Embryonic facial prominence (tissue), 1 donor: Measurements from ENCODE around the gene JMJD4.
"Not testable (repeated sequence)": the region's sequence is repeated elsewhere in the genome, so short reads cannot be mapped to it uniquely, and the experiment has no call there.

Experiments
- DNase-seq: peaks from one replicate; pipeline ENCODE4 v3.0.0-alpha.2; 2016; ENCODE audit errors: extremely low spot score

JMJD4 gene

DNA sequence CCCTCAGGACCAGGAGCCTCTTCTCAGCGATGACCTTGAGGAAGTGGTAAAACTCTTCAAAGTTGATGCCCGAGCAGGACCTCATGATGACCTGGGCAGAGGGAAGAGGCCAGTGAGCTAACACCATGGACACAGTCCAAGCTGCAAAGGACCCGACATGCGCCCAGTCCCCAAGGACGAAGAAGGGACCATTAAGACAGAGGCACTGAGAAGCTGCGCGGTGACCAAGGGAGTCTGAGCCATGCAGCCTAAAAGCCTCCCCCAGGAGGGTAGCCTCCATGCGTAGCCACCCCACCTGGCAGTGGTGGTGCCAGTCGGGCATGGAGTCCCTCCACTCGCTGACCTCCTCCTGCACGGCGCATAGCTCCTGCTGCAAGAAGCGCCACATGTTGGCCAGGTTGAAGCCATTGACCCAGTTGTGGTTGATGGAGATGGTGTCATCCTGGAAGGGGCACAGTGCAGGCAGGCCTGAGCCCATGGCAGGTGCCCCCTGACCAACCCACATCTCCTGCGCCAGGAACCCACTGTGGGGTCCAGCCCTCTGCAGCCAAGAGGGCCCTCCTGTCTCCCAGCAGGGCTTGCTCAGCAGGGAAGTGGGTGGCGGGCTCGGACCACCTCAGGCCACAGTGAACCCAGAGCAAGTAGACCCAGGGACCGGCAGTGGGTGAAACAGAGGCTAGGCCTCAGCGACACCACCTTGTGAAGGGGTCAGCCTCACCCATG, 2.4 kb downstream of the JMJD4 start:
- no peak for DNase-seq

DNA sequence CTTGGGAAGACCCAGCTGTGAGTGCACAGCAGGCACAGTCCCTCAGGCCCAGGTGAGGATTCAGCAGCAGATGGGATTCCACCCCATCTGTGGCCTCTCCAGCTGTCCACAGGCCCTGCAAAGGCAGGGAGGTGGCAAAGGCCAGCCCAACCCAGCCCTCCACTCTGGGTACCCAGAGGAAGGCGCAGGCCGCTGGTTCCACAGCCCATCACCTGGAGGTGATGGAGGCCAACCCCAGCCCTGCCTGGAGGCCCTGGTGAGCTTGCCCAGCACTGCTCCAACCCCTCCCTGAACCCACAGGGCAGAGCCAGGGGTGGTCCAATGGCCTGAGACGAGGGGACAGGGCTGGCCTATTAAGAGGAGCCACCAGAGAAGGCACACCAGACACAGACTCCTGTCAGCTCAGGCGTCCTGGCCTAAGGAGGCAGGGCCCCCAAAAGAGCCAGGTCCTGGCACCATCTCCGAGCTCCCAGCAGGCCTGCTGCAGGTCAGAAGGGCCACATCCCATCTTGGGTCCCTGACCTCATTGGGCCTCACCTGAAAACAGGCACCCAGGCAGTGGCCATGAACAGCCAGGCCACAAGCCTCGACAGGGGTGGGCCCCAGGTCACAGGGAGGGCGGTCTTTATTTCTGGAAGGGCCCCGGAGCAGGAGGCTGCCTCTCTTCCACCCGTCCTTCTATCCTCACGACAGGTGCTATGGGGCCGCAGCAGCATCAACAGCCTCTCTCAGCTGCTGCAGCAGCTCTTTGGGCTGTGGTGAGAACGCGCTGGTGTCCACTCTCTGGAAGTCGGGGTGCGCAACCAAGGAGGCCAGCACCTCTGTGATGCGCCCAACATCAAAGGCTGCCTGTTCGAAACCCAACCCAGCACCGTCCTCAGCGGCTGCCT, 3.2 kb downstream of the JMJD4 start:
- DNase-seq = no peak

DNA sequence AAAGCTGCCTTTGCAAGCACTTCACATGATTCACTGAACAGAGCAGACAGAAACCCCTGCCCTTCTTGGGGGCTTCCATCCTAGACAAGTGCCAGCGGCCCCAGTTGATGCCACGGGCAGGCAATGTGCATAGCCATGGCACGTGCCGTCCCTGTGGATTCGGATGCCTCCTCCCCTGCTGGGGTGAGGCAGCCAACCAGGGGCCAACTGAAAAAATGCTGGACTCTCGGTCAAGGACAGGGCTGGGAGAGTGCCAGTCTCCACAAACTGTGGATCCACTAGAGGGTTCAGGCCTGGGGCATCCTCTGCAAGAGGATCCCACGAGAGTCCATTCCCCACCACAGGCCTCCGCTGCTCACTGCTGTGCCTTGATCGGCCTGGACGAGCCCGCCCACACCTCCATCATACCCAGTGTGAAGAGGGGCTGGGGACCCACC, 3.8 kb downstream of the JMJD4 start:
- no peak for DNase-seq

DNA sequence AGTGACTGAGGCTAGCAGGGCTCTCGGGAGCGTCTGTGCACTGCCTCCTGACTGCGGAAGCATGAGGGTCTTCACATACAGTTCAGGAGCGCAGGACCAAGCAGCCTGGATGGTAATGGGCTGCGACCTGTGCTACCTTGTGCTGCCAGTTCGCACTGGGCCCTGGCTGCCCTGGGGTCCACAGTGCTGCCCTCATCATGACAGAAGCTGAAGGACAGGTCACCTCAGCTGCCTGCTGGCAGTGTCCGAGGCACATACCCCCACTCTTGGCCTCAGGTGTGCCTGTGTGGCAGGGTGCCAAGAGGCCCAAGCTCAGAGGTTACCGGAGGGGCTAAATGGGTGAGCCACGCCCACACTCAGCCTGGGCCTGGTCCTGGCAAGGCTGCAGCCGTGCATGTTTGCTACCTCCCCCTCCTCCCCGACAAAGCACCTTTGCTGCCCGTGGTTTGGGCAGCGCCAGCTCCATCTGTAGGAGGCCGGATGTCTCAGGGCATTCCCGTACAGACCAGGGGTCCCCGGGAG, 4.4 kb downstream of the JMJD4 start:
- no peak for DNase-seq

DNA sequence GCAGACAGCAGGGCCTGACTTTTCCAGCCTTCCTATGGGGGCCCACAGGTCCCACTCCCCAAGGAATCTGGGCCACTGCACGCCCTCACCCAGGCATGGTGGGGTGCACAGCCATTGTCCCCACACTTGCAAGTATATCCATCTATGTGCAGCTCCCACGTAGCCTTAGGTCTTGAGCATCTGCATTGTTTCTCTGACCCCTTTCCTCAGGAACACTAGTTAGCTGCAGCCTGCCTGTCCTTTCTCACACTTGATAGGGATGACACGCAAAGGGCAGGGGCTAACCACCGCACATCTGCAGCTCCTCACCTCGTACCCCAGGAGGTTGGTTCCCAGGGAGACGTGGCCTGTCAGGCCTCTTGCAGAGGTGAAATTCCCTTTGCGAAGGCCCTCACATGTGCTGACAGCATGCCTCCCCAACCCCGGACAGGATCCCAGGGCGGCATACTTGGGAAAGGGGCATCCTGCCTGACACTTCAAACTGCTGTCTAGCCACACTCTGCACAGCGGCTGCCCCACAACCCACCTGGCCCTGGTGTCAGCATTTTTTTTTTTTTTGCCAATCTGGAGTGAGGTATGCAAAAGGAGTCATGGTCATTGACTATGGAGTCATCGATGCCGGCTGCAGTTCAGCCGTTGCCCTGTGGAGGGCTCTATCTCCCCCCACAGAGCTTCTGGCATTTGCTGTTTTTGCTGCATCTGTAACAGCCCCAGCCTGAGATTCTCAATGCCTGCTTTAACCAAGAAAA, 5.0 kb downstream of the JMJD4 start:
- no peak for DNase-seq

DNA sequence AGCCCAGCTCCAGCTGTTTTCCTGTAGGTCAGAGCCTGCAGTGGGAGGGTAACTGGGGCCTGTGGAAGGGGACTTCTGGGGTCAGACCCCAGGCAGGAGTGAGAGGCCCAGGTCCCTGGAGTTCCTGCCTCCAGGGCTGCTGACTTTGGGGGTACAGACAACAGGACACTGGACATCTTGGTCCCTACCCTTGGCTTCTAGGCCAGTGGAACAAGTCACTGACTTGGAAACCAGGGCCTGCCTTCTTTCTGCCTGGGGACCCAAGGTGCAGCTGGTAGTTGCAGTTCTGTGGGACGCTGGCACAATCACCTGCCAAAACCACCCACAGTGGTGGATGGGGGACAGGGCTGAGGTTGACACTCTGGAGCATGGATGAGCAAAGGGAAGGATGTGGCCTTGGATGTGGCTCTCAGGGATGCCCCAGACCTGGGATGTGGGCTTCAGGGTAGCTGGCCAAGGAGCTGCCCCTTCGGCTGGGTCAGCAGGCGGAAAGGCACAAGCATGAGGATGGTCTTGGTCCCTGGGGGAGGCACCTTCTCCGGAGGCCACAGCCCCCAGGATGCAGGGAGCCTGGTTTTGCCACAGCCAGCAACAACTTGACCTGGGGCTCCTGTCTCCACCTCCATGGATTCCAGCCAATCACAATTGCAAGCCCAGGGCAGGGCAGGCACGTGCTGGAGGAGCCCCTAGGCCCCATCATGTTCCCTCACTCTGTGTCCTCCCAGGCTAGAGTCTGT, 5.8 kb downstream of the JMJD4 start:
- DNase-seq = no peak

DNA sequence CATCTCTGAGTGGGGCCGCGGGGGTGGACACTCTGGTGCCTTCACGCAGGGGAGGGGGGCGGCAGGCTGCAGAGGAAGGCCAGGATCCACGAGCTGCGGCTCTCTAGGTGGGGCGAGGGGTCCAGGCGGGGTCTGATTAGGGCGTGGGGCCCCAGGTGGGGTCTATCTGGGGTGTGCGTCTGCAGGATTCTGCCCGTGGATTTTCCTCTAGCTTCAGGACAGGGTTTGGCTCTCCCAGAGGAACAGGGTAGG, 6.3 kb downstream of the JMJD4 start:
- no peak for DNase-seq

DNA sequence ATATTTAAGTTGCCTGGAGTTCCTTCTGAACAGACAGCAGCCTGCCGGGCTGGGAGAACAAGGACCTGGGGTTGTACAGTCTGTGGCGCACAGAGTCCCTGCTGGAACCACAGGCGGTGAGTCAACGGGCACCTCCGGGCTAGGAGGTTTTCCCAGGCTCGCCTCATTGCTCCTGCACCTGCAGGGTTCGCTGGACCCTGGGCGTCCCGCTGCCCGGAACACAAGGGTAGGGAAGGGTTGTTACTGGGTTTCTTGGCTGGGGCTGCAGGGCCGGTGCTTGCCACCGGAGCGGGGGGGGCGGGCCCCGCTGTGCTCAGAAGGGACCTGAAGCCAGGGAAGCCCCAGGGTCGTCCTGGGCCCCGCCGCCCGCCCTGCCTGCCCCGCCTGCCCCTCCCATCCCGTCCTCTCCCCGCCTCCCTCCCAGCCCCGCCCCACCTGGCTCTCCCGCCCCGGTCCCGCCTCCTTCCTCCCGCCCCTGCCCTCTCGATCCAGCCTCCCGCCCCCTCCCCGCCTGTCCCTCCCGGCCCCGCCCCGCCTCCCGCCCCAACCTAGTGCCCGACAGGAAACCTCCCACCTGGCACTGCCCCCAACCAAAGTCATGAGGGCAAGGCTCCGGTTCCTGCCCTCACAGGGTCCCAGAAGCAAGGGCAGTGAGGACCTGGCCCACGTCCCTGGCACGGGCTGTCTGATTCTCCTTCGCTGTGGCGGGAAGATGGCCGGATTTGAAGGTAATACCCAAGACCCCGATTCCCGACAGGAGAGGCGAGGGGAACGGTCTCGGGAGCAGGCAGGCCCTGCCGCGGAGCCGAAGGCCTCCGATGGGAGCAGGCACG, 6.8 kb downstream of the JMJD4 start:
- peak; percentile 34 for DNase-seq

DNA sequence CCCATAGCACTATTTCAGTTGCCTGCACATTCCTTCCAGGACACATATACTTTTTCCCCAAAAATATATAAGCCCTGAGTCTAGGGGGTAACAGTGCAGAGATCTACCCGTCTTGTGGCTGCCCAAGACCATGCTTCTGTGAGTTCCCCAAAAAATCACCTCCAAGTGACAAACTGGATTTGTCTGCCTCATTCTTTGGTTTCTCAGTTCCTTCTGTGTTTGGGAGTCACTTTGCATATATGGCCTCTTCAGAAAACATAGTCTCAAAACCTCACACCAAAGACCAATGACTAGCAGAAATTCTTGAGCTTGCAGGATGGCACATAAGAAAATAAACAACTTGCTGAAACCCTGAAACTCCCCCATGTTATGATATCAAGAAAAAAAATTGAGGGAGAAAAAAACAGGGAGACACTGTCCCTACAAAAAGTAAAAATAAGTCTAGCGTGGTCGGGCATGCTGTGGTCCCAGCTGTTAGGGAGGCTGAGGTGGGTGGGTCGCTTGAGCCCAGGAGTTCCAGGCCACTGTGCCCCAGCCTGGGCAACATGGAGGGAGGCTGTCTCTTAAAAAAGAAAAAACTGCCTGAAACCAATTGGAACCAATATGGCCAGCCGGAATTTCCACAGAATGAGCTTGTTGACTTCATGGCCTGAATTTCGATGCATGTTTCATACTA, 8.0 kb downstream of the JMJD4 start:
- DNase-seq = no peak

DNA sequence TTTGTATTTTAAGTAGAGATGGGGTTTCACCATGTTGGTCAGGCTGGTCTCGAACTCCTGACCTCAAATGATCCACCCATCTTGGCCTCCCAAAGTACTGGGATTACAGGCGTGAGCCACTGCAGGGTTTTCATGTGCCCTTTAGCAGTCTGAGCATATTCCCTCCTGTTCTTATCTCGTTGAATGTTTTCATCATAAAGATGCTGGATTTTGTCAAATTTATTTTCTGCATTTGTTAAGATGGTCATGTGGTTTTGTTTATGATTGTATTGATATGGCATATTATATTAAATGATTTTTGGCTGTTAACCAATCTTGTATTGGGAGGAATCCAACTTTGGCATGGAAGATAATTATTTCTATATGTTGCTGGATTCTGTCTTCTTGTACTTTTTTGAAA, 8.8 kb downstream of the JMJD4 start:
- DNase-seq = no peak

DNA sequence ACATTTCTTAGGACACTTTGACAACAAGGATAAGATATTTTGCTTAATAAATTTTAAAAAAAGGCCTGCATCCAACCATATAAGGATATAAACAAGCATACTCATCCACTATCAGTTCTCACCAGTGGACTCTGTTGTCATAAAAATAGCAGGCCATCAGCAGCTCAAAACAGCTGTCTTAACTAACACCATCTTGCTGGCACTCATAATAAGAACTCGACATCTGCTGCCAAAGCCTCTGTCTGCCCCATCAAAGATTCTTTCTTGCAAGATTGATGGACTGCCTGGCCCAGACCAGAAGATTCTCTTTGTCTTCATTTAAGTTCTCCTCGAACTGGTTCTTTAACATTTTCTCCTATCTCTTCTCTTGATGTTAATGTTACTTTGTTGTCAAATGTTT, 10.1 kb downstream of the JMJD4 start:
- no peak for DNase-seq

DNA sequence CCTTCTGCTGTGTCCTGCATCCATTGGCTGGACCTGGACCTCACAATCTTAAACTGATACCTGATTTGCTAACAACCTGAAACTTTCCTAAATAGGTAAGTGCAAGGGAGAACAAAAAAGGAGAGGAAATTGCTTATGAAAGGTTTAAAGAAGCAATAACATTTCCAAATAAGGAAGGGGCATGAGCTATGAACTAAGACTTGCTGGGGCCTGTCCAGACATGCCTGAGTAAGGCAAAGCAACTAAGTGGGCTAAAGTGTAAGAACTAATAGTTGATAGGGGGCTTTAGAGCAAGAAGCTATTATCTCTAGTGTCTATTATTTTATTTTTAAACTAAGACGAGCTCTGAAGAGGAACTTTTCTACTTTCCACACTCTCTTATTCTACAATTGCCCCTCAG, 11.6 kb downstream of the JMJD4 start:
- no peak for DNase-seq

DNA sequence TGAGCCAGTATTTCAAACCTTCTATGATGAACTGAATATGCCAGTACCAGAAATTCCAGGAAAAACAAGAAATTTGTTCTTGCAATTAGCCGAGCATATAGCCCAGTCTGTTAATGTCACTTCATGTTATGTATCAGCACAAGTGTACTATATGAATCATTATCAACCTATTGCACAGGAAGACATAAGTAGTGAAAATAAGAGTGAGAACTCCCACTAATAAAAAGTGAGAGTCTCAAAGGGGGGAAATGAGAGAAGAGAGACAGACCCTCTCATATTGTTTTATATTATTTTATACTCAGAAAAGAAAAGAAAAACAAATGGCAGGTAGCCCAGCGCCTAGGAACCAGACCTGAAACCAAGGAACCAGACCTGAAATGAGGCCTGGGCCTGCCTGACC, 16.2 kb downstream of the JMJD4 start:
- DNase-seq = no peak

DNA sequence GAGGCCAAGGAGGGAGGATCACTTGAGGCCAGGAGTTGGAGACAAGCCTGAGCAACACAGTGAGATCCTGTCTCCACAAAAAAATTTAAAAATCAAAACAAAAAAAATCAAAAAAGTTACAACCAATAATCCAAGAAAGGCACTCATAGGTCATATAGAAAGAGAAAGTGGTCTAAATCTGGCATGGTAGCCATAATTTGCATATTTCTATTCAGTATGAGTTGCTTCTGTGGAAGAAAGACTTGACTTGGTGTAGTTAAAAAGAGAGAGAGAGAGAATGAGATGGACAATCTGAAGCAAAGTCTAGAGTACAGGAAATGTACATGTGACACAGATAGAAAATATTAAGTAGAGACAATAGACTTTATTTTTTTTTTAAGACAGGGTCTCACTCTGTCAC, 22.5 kb downstream of the JMJD4 start:
- DNase-seq = no peak

DNA sequence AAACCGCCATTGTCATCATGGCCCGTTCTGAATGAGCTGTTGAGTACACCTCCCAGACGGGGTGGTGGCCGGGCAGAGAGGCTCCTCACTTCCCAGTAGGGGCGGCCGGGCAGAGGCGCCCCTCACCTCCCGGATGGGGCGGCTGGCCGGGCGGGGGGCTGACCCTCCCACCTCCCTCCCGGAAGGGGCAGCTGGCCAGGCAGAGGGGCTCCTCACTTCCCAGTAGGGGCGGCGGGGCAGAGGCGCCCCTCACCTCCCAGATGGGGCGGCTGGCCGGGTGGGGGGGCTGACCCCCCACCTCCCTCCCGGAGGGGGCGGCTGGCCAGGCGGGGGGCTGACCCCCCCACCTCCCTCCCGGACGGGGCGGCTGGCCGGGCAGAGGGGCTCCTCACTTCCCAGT, 24.6 kb downstream of the JMJD4 start:
- not testable (repeated sequence) for DNase-seq

DNA sequence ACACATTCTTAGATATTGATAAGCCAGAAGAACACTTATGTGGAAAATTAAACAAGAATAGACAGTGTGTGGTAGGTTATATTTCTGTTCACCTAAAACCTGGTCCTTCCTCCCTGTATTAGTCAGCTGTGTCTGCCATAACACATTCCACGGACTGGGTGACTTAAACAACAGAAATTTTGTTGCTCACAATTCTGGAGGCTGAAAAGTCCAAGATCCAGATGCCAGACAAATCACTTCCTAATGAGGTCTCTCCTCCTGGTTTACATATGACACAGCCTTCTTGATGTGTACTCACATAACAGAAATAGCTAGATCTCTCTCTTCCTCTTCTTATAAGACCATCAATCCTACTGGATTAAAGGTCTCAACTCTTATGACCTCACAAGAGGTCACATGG, 25.7 kb downstream of the JMJD4 start:
- no peak for DNase-seq

DNA sequence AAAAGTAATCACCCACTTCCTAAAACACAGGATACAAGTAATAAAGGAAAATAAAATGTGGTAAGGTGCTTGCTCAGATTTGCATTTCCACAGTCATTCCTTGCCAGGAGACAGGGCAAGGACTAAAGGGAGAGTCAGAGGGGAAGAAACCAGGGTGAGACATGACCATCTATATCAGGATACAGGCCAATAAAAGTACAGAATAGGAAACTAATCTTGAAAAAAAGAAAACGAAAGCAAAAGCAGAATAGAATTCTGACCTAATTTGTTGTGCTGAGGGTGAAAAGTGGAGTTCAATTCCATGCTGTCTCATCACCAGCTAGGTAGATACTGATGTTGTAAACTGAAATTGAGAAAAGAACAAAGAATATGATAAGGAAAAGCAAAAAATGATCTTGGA, 27.3 kb downstream of the JMJD4 start:
- DNase-seq = no peak

DNA sequence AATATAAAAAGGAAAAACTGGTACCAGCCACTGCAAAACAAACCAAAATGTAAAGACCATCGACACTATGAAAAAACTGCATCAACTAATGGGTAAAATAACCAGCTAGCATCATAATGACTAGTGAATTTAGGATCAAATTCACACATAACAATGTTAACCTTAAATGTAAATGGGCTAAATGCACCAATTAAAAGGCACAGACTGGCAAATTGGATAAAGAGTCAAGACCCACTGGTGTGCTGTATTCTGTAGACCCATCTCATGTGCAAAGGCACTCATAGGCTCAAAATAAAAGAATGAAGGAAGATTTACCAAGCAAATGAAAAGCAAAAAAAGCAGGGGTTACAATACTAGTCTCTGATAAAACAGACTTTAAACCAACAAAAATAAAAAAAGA, 33.5 kb downstream of the JMJD4 start:
- DNase-seq = not testable (repeated sequence)

DNA sequence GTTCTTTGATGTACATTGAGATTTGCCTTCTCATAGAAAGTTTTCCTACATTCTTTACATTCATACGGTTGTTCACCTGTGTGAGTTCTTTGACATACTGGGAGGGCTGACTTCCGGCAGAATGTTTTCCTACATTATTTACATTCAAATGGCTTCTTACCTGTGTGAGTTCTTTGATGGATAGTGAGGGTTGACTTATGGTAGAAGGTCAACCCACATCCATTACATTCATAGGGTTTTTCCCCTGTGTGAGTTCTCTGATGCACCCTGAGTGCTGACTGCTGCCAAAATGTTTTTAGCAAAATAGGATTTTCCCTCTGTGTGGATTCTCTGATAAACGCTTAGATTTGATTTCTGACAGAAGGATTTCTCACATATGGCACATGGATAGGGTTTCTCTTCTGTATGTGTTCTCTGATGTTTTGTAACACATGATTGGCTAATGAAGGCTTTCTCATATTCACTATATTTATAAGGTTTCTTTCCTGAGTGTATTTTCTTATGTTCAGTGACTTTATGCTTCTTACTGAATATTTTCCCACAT, 37.7 kb downstream of the JMJD4 start:
- no peak for DNase-seq

DNA sequence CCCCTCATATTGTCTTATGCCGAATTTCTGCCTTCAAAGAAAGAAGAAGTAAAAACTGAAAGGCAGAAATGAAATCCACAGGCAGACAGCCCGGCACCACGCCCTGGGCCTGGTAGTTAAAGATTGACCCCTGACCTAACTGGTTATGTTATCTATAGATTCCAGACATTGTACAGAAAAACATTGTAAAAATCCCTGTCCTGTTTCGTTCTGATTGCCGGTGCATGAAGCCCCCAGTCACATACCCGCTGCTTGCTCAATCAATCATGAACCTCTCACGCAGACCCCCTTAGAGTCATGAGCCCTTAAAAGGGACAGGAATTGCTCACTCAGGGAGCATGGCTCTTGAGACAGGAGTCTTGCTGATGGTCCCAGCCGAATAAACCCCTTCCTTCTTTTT, 49.3 kb downstream of the JMJD4 start:
- no peak for DNase-seq
